ENCODE results near the gene MYO1D.

DNA sequence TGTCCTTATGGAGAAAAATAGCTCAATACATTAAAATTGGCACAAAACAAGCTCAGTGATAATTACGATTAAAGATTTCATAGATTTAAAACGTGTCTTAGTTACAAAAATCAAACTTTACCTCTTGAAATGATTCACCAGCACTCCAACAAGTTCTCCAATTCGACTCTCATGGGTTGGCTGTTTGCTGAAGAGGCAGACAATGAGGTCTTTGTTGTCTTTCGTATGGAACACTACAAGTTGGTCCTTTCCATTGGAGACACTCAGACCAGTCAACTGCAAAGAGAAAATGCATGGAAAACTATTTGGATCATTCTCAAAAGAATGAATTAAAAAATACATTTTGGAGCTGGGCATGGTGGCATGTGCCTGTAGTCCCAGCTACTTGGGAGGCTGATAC is 272.0 kb downstream of the MYO1D start:
- no peak for TF ChIP-seq YY1 (IDR thresholded peaks at IDR 0.05; ENCODE audit: low read depth)
- TF ChIP-seq TEAD4 (IDR thresholded peaks at IDR 0.05) = no peak
- TF ChIP-seq CEBPB (IDR thresholded peaks at IDR 0.05) = no peak
- no peak for TF ChIP-seq FOXM1 (IDR thresholded peaks at IDR 0.05; ENCODE audit: borderline replicate concordance, low read depth)
- no peak for TF ChIP-seq RAD21 (IDR thresholded peaks at IDR 0.05; ENCODE audit: low read depth)
- no peak for TF ChIP-seq TAF1 (IDR thresholded peaks at IDR 0.05; ENCODE audit: low read depth)
- TF ChIP-seq MAX (IDR thresholded peaks at IDR 0.05) = no peak
- TF ChIP-seq EP300 (IDR thresholded peaks at IDR 0.05; ENCODE audit: borderline replicate concordance) = no peak

Measured in Ishikawa (cell line).